Endothelial cell of umbilical vein (primary cell): ENCODE results near the gene AIF1. TPM values are rescaled to one million over a fixed set of nuclear protein-coding genes. Genes with fewer than 3 reads are reported as not detected.
A peak's percentile ranks its signal among the peaks of the same experiment; 100 is the strongest.

Experiments used
- BruUV-seq: library from RNA; stranded (reverse); fragments of 400-500 nt; replicated peaks from 2 replicates; lab custom pipeline; 2021; lab: Mats Ljungman, UMichigan
- CTCF ChIA-PET: fragments of 300-600, 350-600 bp; sonication (Branson Sonifier 250); formaldehyde crosslinking; loops from one replicate; lab custom pipeline; 2021; ENCODE audit warnings: antibody characterized with exemption, inconsistent platforms; lab: Charles Lee
- POLR2A ChIA-PET: fragments of 300-600, 350-600 bp; sonication (Branson Sonifier 250); formaldehyde crosslinking; loops from one replicate; lab custom pipeline; 2021; ENCODE audit warnings: antibody characterized with exemption, inconsistent platforms; lab: Charles Lee
- DNase-seq: peaks from one replicate; pipeline ENCODE4 v3.0.0-alpha.2; 2011; ENCODE audit warnings: low read depth, low spot score
- FAIRE-seq: peaks from 2 replicates; lab custom pipeline; 2011; peaks lifted over from hg19 to GRCh38; lab: Jason Lieb, UNC
- H2AFZ ChIP-seq: 2 replicates; pipeline ENCODE4 v1.6.0; 2012; ENCODE audit warnings: low read depth, low read length, control low read depth, inconsistent platforms
- H3K27ac ChIP-seq: 2 replicates; pipeline ENCODE4 v1.5.1; 2011; ENCODE audit warnings: low read depth, mild to moderate bottlenecking, control low read depth, low read length, moderate library complexity; ENCODE audit not compliant: insufficient read depth
- H3K27me3 ChIP-seq, 2 experiments: 2 replicates each; pipeline versions ENCODE4 v1.6.0 to v1.6.1; 2011; ENCODE audit warnings: low read length in 2 of 2, mixed read lengths in 1 of 2; ENCODE audit not compliant: control insufficient read depth in 2 of 2, insufficient read depth in 2 of 2
- H3K36me3 ChIP-seq, 2 experiments: 2 replicates in 1 of 2; 3 replicates in 1 of 2; pipeline ENCODE4 v1.5.1; 2011; ENCODE audit warnings: low read length in 2 of 2, mild to moderate bottlenecking in 1 of 2, moderate library complexity in 1 of 2; ENCODE audit not compliant: control insufficient read depth in 2 of 2, insufficient read depth in 2 of 2; ENCODE audit errors: extremely low read depth in 1 of 2
- H3K4me1 ChIP-seq: 3 replicates; pipeline ENCODE4 v1.5.1; 2011; ENCODE audit warnings: mild to moderate bottlenecking, low read length; ENCODE audit not compliant: control insufficient read depth, insufficient read depth; ENCODE audit errors: extremely low read depth
- H3K4me2 ChIP-seq: 2 replicates; pipeline ENCODE4 v1.6.1; 2011; ENCODE audit warnings: low read length, control low read depth, mixed read lengths; ENCODE audit not compliant: insufficient read depth
- H3K4me3 ChIP-seq, 3 experiments: fragments of 200-600 bp in 1 of 3; sonication (generic), shearing (Covaris generic) in 1 of 3; replicated peaks in 1 of 3; 2 replicates each; pipeline ENCODE4 v1.5.1; 2011 to 2016; ENCODE audit warnings: control low read depth in 3 of 3, low read length in 3 of 3, mild to moderate bottlenecking in 2 of 3, inconsistent platforms in 1 of 3, low read depth in 1 of 3, moderate library complexity in 1 of 3; ENCODE audit not compliant: insufficient read depth in 1 of 3
- H3K79me2 ChIP-seq: 2 replicates; pipeline ENCODE4 v1.6.0; 2012; ENCODE audit warnings: low read length, inconsistent platforms; ENCODE audit not compliant: control insufficient read depth, insufficient read depth
- H3K9ac ChIP-seq: replicated peaks from 2 replicates; pipeline ENCODE3; 2011; ENCODE audit warnings: low read length, control low read depth; ENCODE audit not compliant: insufficient read depth; ENCODE audit errors: extremely low read depth
- H3K9me1 ChIP-seq: replicated peaks from 3 replicates; pipeline ENCODE4 v1.6.0; 2011; ENCODE audit warnings: mild to moderate bottlenecking, low read length; ENCODE audit not compliant: control insufficient read depth, insufficient read depth; ENCODE audit errors: extremely low read depth
- H3K9me3 ChIP-seq: replicated peaks from 2 replicates; pipeline ENCODE4 v1.5.1; 2012; ENCODE audit warnings: low read length, inconsistent platforms; ENCODE audit not compliant: control insufficient read depth, insufficient read depth
- H4K20me1 ChIP-seq: replicated peaks from 2 replicates; pipeline ENCODE3; 2011; ENCODE audit warnings: mild to moderate bottlenecking, low read length; ENCODE audit not compliant: control insufficient read depth, insufficient read depth; ENCODE audit errors: extremely low read depth
- CTCF ChIP-seq, 2 donors: IDR thresholded peaks; 1 replicate in 1 of 2; 2 replicates in 1 of 2; pipeline ENCODE4 v1.5.1; 2011; ENCODE audit warnings: low read length in 2 of 2, mild to moderate bottlenecking in 2 of 2, moderate library complexity in 2 of 2, control low read depth in 1 of 2, inconsistent platforms in 1 of 2, low read depth in 1 of 2; ENCODE audit not compliant: insufficient read depth in 1 of 2; ENCODE audit errors: extremely low read depth in 1 of 2
- EZH2 ChIP-seq: IDR thresholded peaks from 2 replicates; pipeline ENCODE4 v1.6.1; 2012; ENCODE audit warnings: borderline replicate concordance, low read depth, mild to moderate bottlenecking, moderate library complexity, low read length, inconsistent platforms; ENCODE audit not compliant: severe bottlenecking
- FOS ChIP-seq: IDR thresholded peaks from 2 replicates; pipeline ENCODE4 v1.6.1; 2011; ENCODE audit warnings: mild to moderate bottlenecking, low read length, moderate library complexity, borderline replicate concordance; ENCODE audit not compliant: insufficient read depth
- GATA2 ChIP-seq: IDR thresholded peaks from 2 replicates; pipeline ENCODE4 v1.7.0; 2011; ENCODE audit warnings: low read depth, mild to moderate bottlenecking, moderate library complexity, mixed read lengths, low read length; ENCODE audit not compliant: insufficient read length, insufficient read depth
- JUN ChIP-seq: IDR thresholded peaks from 2 replicates; pipeline ENCODE4 v1.6.1; 2011; ENCODE audit warnings: borderline replicate concordance, low read depth; ENCODE audit not compliant: insufficient read length, insufficient read depth
- MAX ChIP-seq: IDR thresholded peaks from 2 replicates; pipeline ENCODE4 v1.6.1; 2011; ENCODE audit not compliant: insufficient read depth, insufficient read length
- MYC ChIP-seq: IDR thresholded peaks from one replicate; pipeline ENCODE4 v1.6.1; 2011; ENCODE audit warnings: mild to moderate bottlenecking, low read depth, low read length
- POLR2A ChIP-seq: IDR thresholded peaks from 2 replicates; pipeline ENCODE4 v1.6.1; 2012; ENCODE audit warnings: low read depth, mild to moderate bottlenecking, control low read depth, low read length
- POLR2AphosphoS5 ChIP-seq: IDR thresholded peaks from 2 replicates; pipeline ENCODE4 v1.6.1; 2012; ENCODE audit warnings: low read depth, mild to moderate bottlenecking, control low read depth, low read length, moderate library complexity; ENCODE audit not compliant: insufficient read depth
- dilution Hi-C: fragments of 300-500 bp; cut with MboI; formaldehyde crosslinking; loops from one replicate; pipeline ENCODE4 v1.15.0; 2019; ENCODE audit warnings: low sequenced_read_pairs; ENCODE audit not compliant: extremely low pct_ligation_motif_present
- intact Hi-C: fragments of 100-400 bp; cut with micrococcal nuclease; formaldehyde crosslinking; loops from one replicate; pipeline ENCODE4 v1.10.0; 2022
- polyA plus RNA-seq, 4 experiments: library from polyadenylated mRNA; depleted of rRNA in 3 of 4; stranded (reverse) in 3 of 4; unstranded in 1 of 4; fragments of >200 nt; gene quantifications; 2 replicates each; pipeline versions ENCODE4 v1.2.1 to v1.2.3, GENCODE V29; 2011 to 2012; ENCODE audit warnings: missing spikeins in 1 of 4
- total RNA-seq: library from RNA; stranded (reverse); gene quantifications from 2 replicates; pipeline ENCODE4 v1.2.3, GENCODE V29; 2021

Gene AIF1
- total and polyA plus RNA-seq, 2 donors (not counting 3 experiments of a cell fraction or from before 2014, with no cell fraction given): not detected

GRCh38 chr6:31652925-31653724, 38.1 kb downstream of the AIF1 start:
- TSS peak; percentile 71 for BruUV-seq
- Histone ChIP-seq H4K20me1 (no peaks in the 10 kb centered on the region), H3K9me3 (no peaks in the 10 kb centered on the region), H3K4me1 (peaks cover 23% of the 10 kb centered on the region), H3K27ac (peak overlapping the region; percentile 83), H3K9ac (peak overlapping the region; percentile 94), H2AFZ (peak overlapping the region; percentile 61), H3K79me2 (peaks cover 29% of the 10 kb centered on the region), H3K36me3 (peaks cover 6 to 15% of the 10 kb centered on the region in 2 experiments), H3K9me1 (no peaks in the 10 kb centered on the region), H3K27me3 (no peaks in the 10 kb centered on the region), H3K4me3 (peak overlapping the region; percentile 23 to 80 (median 62)), H3K4me2 (peak overlapping the region; percentile 32)
- TF ChIP-seq POLR2AphosphoS5 (peak; percentile 22), FOS (no peak)
- DNase-seq (no peak), FAIRE-seq (peak; percentile 97)
- ChIA-PET POLR2A (interaction anchor here (0.5 to 2.2 kb wide), 6 partner anchors 8 to 35 kb away, joined by 3 to 13 read pairs (median 4); partner anchors contain the start of genes C6orf47 and GPANK1), CTCF (interaction anchor here (0.7 to 4.0 kb wide), 11 partner anchors 9 to 299 kb away, joined by 3 to 38 read pairs (median 3); partner anchors contain the start of genes C6orf47, GPANK1, HSPA1B and PRRC2A)
- intact Hi-C loops (loop anchor here (1.0 to 2.0 kb wide), 9 partner anchors 7 to 210 kb away; partner anchors contain the start of genes ABHD16A, C6orf47, HSPA1B and NFKBIL1), dilution Hi-C loops (no loop called here)

- peaks cover 35% of the 10 kb centered on the region for H3K4me1 ChIP-seq
- DNase-seq: no peak
- H3K4me2 ChIP-seq: no peak overlapping the region
- dilution Hi-C loops (no loop called here), intact Hi-C loops (no loop called here)
- peak; percentile 40 for FAIRE-seq
- BruUV-seq: no TSS peak
- no peaks in the 10 kb centered on the region for H3K9me3 ChIP-seq
- ChIA-PET POLR2A (no interaction called here), CTCF (interaction anchor here (1.0 kb wide), 1 partner anchor 10 kb away, joined by 3 read pairs; the partner anchor contains the start of gene GPANK1)
- H3K9ac ChIP-seq: no peak overlapping the region
- no peaks in the 10 kb centered on the region for H4K20me1 ChIP-seq
- TF ChIP-seq FOS (no peak), EZH2 (no peak), POLR2AphosphoS5 (no peak), MAX (no peak), GATA2 (no peak), CTCF (IDR thresholded peaks at IDR 0.05; ENCODE audit: extremely low read depth in 1 of 2, insufficient read depth in 1 of 2, low read depth in 1 of 2, low read length in 2 of 2) (no peak), JUN (no peak), MYC (no peak), POLR2A (no peak)
- no peaks in the 10 kb centered on the region for H3K9me1 ChIP-seq
- H3K27me3 ChIP-seq: no peaks in the 10 kb centered on the region
- peaks cover 3 to 4% of the 10 kb centered on the region in 2 experiments for H3K36me3 ChIP-seq
- H3K79me2 ChIP-seq: peaks cover 37% of the 10 kb centered on the region
- H3K4me3 ChIP-seq: no peak overlapping the region
- no peak overlapping the region for H3K27ac ChIP-seq
- H2AFZ ChIP-seq: no peak overlapping the region
These were observed 39.7 kb downstream of the AIF1 start for GRCh38 chr6:31654574-31655348.
